ENCODE data around the gene OR13D1.

DNA sequence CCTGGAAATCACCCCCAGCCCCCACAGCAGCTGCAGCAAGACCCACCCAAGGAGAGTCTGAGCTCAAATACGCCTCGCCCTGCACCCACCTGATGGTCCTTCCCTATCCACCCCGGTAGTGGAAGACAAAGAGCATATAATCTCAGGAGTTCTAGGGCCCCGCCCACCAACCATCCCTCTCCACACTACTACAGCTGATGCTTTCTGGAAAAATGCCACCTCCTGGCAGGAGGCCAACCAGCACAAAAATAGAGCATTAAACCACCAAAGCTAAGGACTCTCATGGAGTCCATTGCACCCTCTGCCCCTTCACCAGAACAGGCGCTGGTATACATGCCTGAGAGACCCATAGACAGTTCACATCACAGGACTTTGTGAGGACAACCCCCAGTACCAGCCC lies 30.7 kb downstream of the OR13D1 start:
- TF ChIP-seq POLR2A (IDR thresholded peaks at IDR 0.05) = no peak
- TF ChIP-seq, protein P1, sequence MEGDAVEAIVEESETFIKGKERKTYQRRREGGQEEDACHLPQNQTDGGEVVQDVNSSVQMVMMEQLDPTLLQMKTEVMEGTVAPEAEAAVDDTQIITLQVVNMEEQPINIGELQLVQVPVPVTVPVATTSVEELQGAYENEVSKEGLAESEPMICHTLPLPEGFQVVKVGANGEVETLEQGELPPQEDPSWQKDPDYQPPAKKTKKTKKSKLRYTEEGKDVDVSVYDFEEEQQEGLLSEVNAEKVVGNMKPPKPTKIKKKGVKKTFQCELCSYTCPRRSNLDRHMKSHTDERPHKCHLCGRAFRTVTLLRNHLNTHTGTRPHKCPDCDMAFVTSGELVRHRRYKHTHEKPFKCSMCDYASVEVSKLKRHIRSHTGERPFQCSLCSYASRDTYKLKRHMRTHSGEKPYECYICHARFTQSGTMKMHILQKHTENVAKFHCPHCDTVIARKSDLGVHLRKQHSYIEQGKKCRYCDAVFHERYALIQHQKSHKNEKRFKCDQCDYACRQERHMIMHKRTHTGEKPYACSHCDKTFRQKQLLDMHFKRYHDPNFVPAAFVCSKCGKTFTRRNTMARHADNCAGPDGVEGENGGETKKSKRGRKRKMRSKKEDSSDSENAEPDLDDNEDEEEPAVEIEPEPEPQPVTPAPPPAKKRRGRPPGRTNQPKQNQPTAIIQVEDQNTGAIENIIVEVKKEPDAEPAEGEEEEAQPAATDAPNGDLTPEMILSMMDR (IDR thresholded peaks at IDR 0.05 in 4 of 5, conservative IDR thresholded peaks at IDR 0.05 in 1 of 5) = no peak
